Brain microvascular endothelial cell (primary cell): Measurements from ENCODE around the gene RIPK3.
"Not testable (repeated sequence)": the region's sequence is repeated elsewhere in the genome, so short reads cannot be mapped to it uniquely, and the experiment has no call there.

Experiments used
- DNase-seq: peaks from one replicate; pipeline ENCODE4 v3.0.0-alpha.2; 2020
- H3K27ac ChIP-seq: fragments of 250-450 bp; sonication (Bioruptor Pico); 2 replicates; pipeline ENCODE4 v1.5.1; 2020; ENCODE audit warnings: mild to moderate bottlenecking, moderate library complexity
- H3K27me3 ChIP-seq: fragments of 250-450 bp; sonication (Bioruptor Pico); replicated peaks from 2 replicates; pipeline ENCODE4 v1.5.1; 2020; ENCODE audit warnings: mild to moderate bottlenecking
- H3K36me3 ChIP-seq: fragments of 250-450 bp; sonication (Bioruptor Pico); replicated peaks from 2 replicates; pipeline ENCODE4 v1.5.1; 2020; ENCODE audit warnings: mild to moderate bottlenecking
- H3K4me3 ChIP-seq: 2 replicates; pipeline ENCODE4 v1.5.1; 2011; ENCODE audit warnings: low read depth, mild to moderate bottlenecking, control low read depth, low read length, moderate library complexity
- CTCF ChIP-seq: IDR thresholded peaks from 2 replicates; pipeline ENCODE4 v1.5.1; 2011; ENCODE audit warnings: low read depth, mild to moderate bottlenecking, moderate library complexity, low read length, control low read depth, inconsistent platforms; ENCODE audit errors: missing control alignments
- in situ Hi-C: cut with HindIII; loops from 2 replicates; pipeline ENCODE4 v1.10.0; 2017; ENCODE audit warnings: low sequenced_read_pairs, low pct_ligation_motif_present

The RIPK3 gene

GRCh38 chr14:24363401-24363800 is 23.6 kb upstream of the RIPK3 start:
- no peak overlapping the region for H3K4me3 ChIP-seq
- no peaks in the 10 kb centered on the region for H3K36me3 ChIP-seq
- H3K27me3 ChIP-seq, result no peaks in the 10 kb centered on the region
- no peak for DNase-seq
- no peak for TF ChIP-seq CTCF
- H3K27ac ChIP-seq, result no peak overlapping the region
- in situ Hi-C loops, result no loop called here

GRCh38 chr14:24362241-24362960 is 22.6 kb upstream of the RIPK3 start:
- no peak for TF ChIP-seq CTCF
- H3K36me3 ChIP-seq, result no peaks in the 10 kb centered on the region
- in situ Hi-C loops, result no loop called here
- no peak overlapping the region for H3K4me3 ChIP-seq
- H3K27ac ChIP-seq, result no peak overlapping the region
- no peaks in the 10 kb centered on the region for H3K27me3 ChIP-seq
- no peak for DNase-seq

- no peak for DNase-seq
- H3K4me3 ChIP-seq, result no peak overlapping the region
- no peaks in the 10 kb centered on the region for H3K27me3 ChIP-seq
- in situ Hi-C loops, result no loop called here
- no peak for TF ChIP-seq CTCF
- H3K27ac ChIP-seq, result no peak overlapping the region
- no peaks in the 10 kb centered on the region for H3K36me3 ChIP-seq
Measured at GRCh38 chr14:24361326-24361725, 21.5 kb upstream of the RIPK3 start.

GRCh38 chr14:24360281-24360680 is 20.5 kb upstream of the RIPK3 start:
- in situ Hi-C loops, result no loop called here
- TF ChIP-seq CTCF, result no peak
- Histone ChIP-seq H3K27me3 (no peaks in the 10 kb centered on the region), H3K36me3 (no peaks in the 10 kb centered on the region), H3K4me3 (no peak overlapping the region), H3K27ac (no peak overlapping the region)
- no peak for DNase-seq

- Histone ChIP-seq H3K27me3 (peaks cover 2% of the 10 kb centered on the region), H3K27ac (no peak overlapping the region), H3K4me3 (no peak overlapping the region), H3K36me3 (no peaks in the 10 kb centered on the region)
- in situ Hi-C loops, result no loop called here
- no peak for DNase-seq
- no peak for TF ChIP-seq CTCF
Measured at GRCh38 chr14:24356208-24356607, 16.4 kb upstream of the RIPK3 start.

GRCh38 chr14:24355009-24355408 is 15.2 kb upstream of the RIPK3 start:
- DNase-seq, result no peak
- no peak for TF ChIP-seq CTCF
- Histone ChIP-seq H3K4me3 (no peak overlapping the region), H3K36me3 (no peaks in the 10 kb centered on the region), H3K27me3 (peaks cover 6% of the 10 kb centered on the region), H3K27ac (no peak overlapping the region)
- in situ Hi-C loops, result no loop called here

- H3K4me3 ChIP-seq, DNase-seq, H3K27ac ChIP-seq, in situ Hi-C loops, H3K36me3 ChIP-seq: not testable (repeated sequence)
- peaks cover 10% of the 10 kb centered on the region for H3K27me3 ChIP-seq
Measured at GRCh38 chr14:24354482-24354825, 14.7 kb upstream of the RIPK3 start.
